ENCODE data around the gene JOSD2. TPM values are rescaled to one million over a fixed set of nuclear protein-coding genes. Genes with fewer than 3 reads are reported as not detected.

JOSD2 gene
- total RNA-seq, 1 donor, result 22.8 TPM

- Histone ChIP-seq H3K9me3 (ENCODE audit: low read depth, low read length) (no peaks in the 10 kb centered on the region), H3K4me1 (ENCODE audit: insufficient read depth, low read length) (no peaks in the 10 kb centered on the region), H3K79me2 (ENCODE audit: insufficient read depth, low read length) (no peaks in the 10 kb centered on the region), H2AFZ (ENCODE audit: low read length) (no peak overlapping the region), H4K20me1 (ENCODE audit: insufficient read depth, low read length) (no peaks in the 10 kb centered on the region), H3K36me3 (ENCODE audit: insufficient read depth, low read length) (no peaks in the 10 kb centered on the region), H3K27me3 (ENCODE audit: insufficient read depth, low read length) (no peaks in the 10 kb centered on the region), H3K4me3 (ENCODE audit: insufficient read depth, low read length) (no peak overlapping the region), H3K27ac (ENCODE audit: low read depth, low read length) (no peak overlapping the region), H3K4me2 (ENCODE audit: insufficient read depth, low read length) (no peak overlapping the region)
- DNase-seq (ENCODE audit: insufficient read length, low spot score, missing footprints), result no peak
- no peak for TF ChIP-seq CTCF (IDR thresholded peaks at IDR 0.05; ENCODE audit: extremely low read depth, low read depth, low read length)
Observed at GRCh38 chr19:50468818-50469217, 42.2 kb downstream of the JOSD2 start.

- H3K4me1 ChIP-seq (ENCODE audit: insufficient read depth, low read length), result no peaks in the 10 kb centered on the region
- no peaks in the 10 kb centered on the region for H3K9me3 ChIP-seq (ENCODE audit: low read depth, low read length)
- H3K79me2 ChIP-seq (ENCODE audit: insufficient read depth, low read length), result no peaks in the 10 kb centered on the region
- H3K4me2 ChIP-seq (ENCODE audit: insufficient read depth, low read length), result no peak overlapping the region
- no peaks in the 10 kb centered on the region for H3K36me3 ChIP-seq (ENCODE audit: insufficient read depth, low read length)
- no peak overlapping the region for H3K27ac ChIP-seq (ENCODE audit: low read depth, low read length)
- no peak overlapping the region for H2AFZ ChIP-seq (ENCODE audit: low read length)
- H3K27me3 ChIP-seq (ENCODE audit: insufficient read depth, low read length), result no peaks in the 10 kb centered on the region
- H3K4me3 ChIP-seq (ENCODE audit: insufficient read depth, low read length), result no peak overlapping the region
- no peak for TF ChIP-seq CTCF (IDR thresholded peaks at IDR 0.05; ENCODE audit: extremely low read depth, low read depth, low read length)
- DNase-seq (ENCODE audit: insufficient read length, low spot score, missing footprints), result no peak
- no peaks in the 10 kb centered on the region for H4K20me1 ChIP-seq (ENCODE audit: insufficient read depth, low read length)
Observed at GRCh38 chr19:50467566-50467965, 43.4 kb downstream of the JOSD2 start.

GRCh38 chr19:50466706-50467039 lies 44.3 kb downstream of the JOSD2 start:
- Histone ChIP-seq H2AFZ (ENCODE audit: low read length) (no peak overlapping the region), H3K27me3 (ENCODE audit: insufficient read depth, low read length) (no peaks in the 10 kb centered on the region), H3K79me2 (ENCODE audit: insufficient read depth, low read length) (no peaks in the 10 kb centered on the region), H3K36me3 (ENCODE audit: insufficient read depth, low read length) (no peaks in the 10 kb centered on the region), H4K20me1 (ENCODE audit: insufficient read depth, low read length) (no peaks in the 10 kb centered on the region), H3K9me3 (ENCODE audit: low read depth, low read length) (no peaks in the 10 kb centered on the region), H3K27ac (ENCODE audit: low read depth, low read length) (no peak overlapping the region), H3K4me1 (ENCODE audit: insufficient read depth, low read length) (no peaks in the 10 kb centered on the region), H3K4me3 (ENCODE audit: insufficient read depth, low read length) (no peak overlapping the region), H3K4me2 (ENCODE audit: insufficient read depth, low read length) (no peak overlapping the region)
- DNase-seq (ENCODE audit: insufficient read length, low spot score, missing footprints), result no peak
- no peak for TF ChIP-seq CTCF (IDR thresholded peaks at IDR 0.05; ENCODE audit: extremely low read depth, low read depth, low read length)

GRCh38 chr19:50465986-50466705 lies 44.8 kb downstream of the JOSD2 start:
- Histone ChIP-seq H3K79me2 (ENCODE audit: insufficient read depth, low read length) (no peaks in the 10 kb centered on the region), H2AFZ (ENCODE audit: low read length) (no peak overlapping the region), H3K4me1 (ENCODE audit: insufficient read depth, low read length) (no peaks in the 10 kb centered on the region), H4K20me1 (ENCODE audit: insufficient read depth, low read length) (no peaks in the 10 kb centered on the region), H3K9me3 (ENCODE audit: low read depth, low read length) (no peaks in the 10 kb centered on the region), H3K27me3 (ENCODE audit: insufficient read depth, low read length) (no peaks in the 10 kb centered on the region), H3K27ac (ENCODE audit: low read depth, low read length) (no peak overlapping the region), H3K4me2 (ENCODE audit: insufficient read depth, low read length) (no peak overlapping the region), H3K4me3 (ENCODE audit: insufficient read depth, low read length) (no peak overlapping the region), H3K36me3 (ENCODE audit: insufficient read depth, low read length) (no peaks in the 10 kb centered on the region)
- TF ChIP-seq CTCF (IDR thresholded peaks at IDR 0.05; ENCODE audit: extremely low read depth, low read depth, low read length), result peak; percentile 21
- no peak for DNase-seq (ENCODE audit: insufficient read length, low spot score, missing footprints)

Measured in osteoblast (primary cell).